CD14-positive monocyte (primary cell): ENCODE results near the gene CDK17. TPM values are rescaled to one million over a fixed set of nuclear protein-coding genes. Genes with fewer than 3 reads are reported as not detected.

ENCODE experiments used
- DNase-seq, 3 donors: peaks; one replicate each; pipeline ENCODE4 v3.0.0-alpha.2; 2011 to 2022
- H2AFZ ChIP-seq: 2 replicates; pipeline ENCODE4 v1.6.0; 2012; ENCODE audit warnings: mild to moderate bottlenecking, low read depth, low read length, inconsistent platforms; ENCODE audit not compliant: insufficient read depth, poor library complexity, severe bottlenecking
- H3K27ac ChIP-seq, 2 donors: 1 replicate in 1 of 2; 2 replicates in 1 of 2; pipeline ENCODE4 v1.5.1; 2012 to 2013; ENCODE audit warnings: low read length in 2 of 2, control low read depth in 1 of 2, inconsistent platforms in 1 of 2, low read depth in 1 of 2, mild to moderate bottlenecking in 1 of 2
- H3K27me3 ChIP-seq, 2 donors: one replicate each; pipeline versions ENCODE4 v1.6.0 to v1.6.1; 2011 to 2013; ENCODE audit warnings: low read length in 2 of 2; ENCODE audit not compliant: control insufficient read depth in 2 of 2, insufficient read depth in 2 of 2
- H3K36me3 ChIP-seq, 2 donors: replicated peaks in 1 of 2; 1 replicate in 1 of 2; 2 replicates in 1 of 2; pipeline versions ENCODE4 v1.5.1 to v1.6.1; 2012 to 2013; ENCODE audit warnings: low read length in 2 of 2, control low read depth in 1 of 2, inconsistent platforms in 1 of 2, mild to moderate bottlenecking in 1 of 2; ENCODE audit not compliant: insufficient read depth in 2 of 2, control insufficient read depth in 1 of 2
- H3K4me1 ChIP-seq, 2 donors: 1 replicate in 1 of 2; 2 replicates in 1 of 2; pipeline versions ENCODE4 v1.5.1 to v1.6.1; 2012 to 2013; ENCODE audit warnings: low read length in 2 of 2, control low read depth in 1 of 2, inconsistent platforms in 1 of 2, mild to moderate bottlenecking in 1 of 2, moderate library complexity in 1 of 2; ENCODE audit not compliant: insufficient read depth in 2 of 2, control insufficient read depth in 1 of 2
- H3K4me2 ChIP-seq: replicated peaks from 2 replicates; pipeline ENCODE3; 2012; ENCODE audit warnings: low read length, moderate library complexity, mild to moderate bottlenecking; ENCODE audit not compliant: poor library complexity, severe bottlenecking; ENCODE audit errors: extremely low read depth
- H3K4me3 ChIP-seq, 3 experiments: fragments of 200-600 bp in 1 of 3; sonication (generic) in 1 of 3; replicated peaks in 1 of 3; 1 replicate in 2 of 3; 2 replicates in 1 of 3; pipeline ENCODE4 v1.5.1; 2011 to 2013; ENCODE audit warnings: low read length in 3 of 3, mild to moderate bottlenecking in 3 of 3, control low read depth in 2 of 3, low read depth in 2 of 3, inconsistent platforms in 1 of 3, moderate library complexity in 1 of 3
- H3K79me2 ChIP-seq: 2 replicates; pipeline ENCODE4 v1.6.0; 2012; ENCODE audit warnings: mild to moderate bottlenecking, control low read depth, inconsistent platforms, low read length, moderate library complexity; ENCODE audit not compliant: insufficient read depth
- H3K9ac ChIP-seq: 2 replicates; pipeline ENCODE4 v1.6.0; 2017; ENCODE audit warnings: low read length, mild to moderate bottlenecking; ENCODE audit not compliant: insufficient read depth, poor library complexity, severe bottlenecking
- H3K9me3 ChIP-seq, 2 donors: replicated peaks in 1 of 2; 1 replicate in 1 of 2; 2 replicates in 1 of 2; pipeline versions ENCODE4 v1.5.1 to v1.6.1; 2012 to 2013; ENCODE audit warnings: low read length in 2 of 2, control low read depth in 1 of 2; ENCODE audit not compliant: control insufficient read depth in 1 of 2, insufficient read depth in 1 of 2
- H4K20me1 ChIP-seq: 2 replicates; pipeline ENCODE4 v1.6.0; 2012; ENCODE audit warnings: mild to moderate bottlenecking, low read length, control low read depth, moderate library complexity; ENCODE audit not compliant: insufficient read depth
- H3K27ac Mint-ChIP-seq, 7 donors: one replicate each; pipeline ENCODE4 v1.8.0; 2020; ENCODE audit warnings: mild to moderate bottlenecking in 7 of 7, mixed read lengths in 7 of 7, moderate library complexity in 6 of 7, inconsistent platforms in 2 of 7
- H3K27me3 Mint-ChIP-seq, 3 donors: one replicate each; pipeline ENCODE4 v1.8.0; 2021 to 2022; ENCODE audit warnings: low read depth in 3 of 3, mild to moderate bottlenecking in 3 of 3, mixed read lengths in 3 of 3, moderate library complexity in 3 of 3, inconsistent platforms in 1 of 3
- H3K36me3 Mint-ChIP-seq, 2 donors: one replicate each; pipeline ENCODE4 v1.8.0; 2020; ENCODE audit warnings: mixed read lengths in 2 of 2, inconsistent platforms in 1 of 2, mild to moderate bottlenecking in 1 of 2
- H3K4me1 Mint-ChIP-seq: one replicate; pipeline ENCODE4 v1.8.0; 2020; ENCODE audit warnings: mild to moderate bottlenecking, mixed read lengths
- H3K4me3 Mint-ChIP-seq, 2 donors: one replicate each; pipeline ENCODE4 v1.8.0; 2020; ENCODE audit warnings: mild to moderate bottlenecking in 2 of 2, mixed read lengths in 2 of 2, moderate library complexity in 1 of 2
- H3K9me3 Mint-ChIP-seq, 7 donors: one replicate each; pipeline ENCODE4 v1.8.0; 2020 to 2022; ENCODE audit warnings: mixed read lengths in 7 of 7, mild to moderate bottlenecking in 6 of 7, moderate library complexity in 6 of 7, inconsistent platforms in 2 of 7
- CTCF ChIP-seq: fragments of 200-600 bp; IDR thresholded peaks from one replicate; pipeline ENCODE4 v1.8.0; 2022; ENCODE audit warnings: antibody characterized with exemption, mild to moderate bottlenecking
- WGBS: methylation state at CpG from one replicate; pipeline ENCODE4 v1.1.5; 2013; ENCODE audit warnings: missing lambda C conversion rate; ENCODE audit not compliant: insufficient coverage; 5-methylcytosine and 5-hydroxymethylcytosine counted together
- intact Hi-C, 2 donors: fragments of 100-400 bp; cut with micrococcal nuclease; formaldehyde crosslinking; loops; one replicate each; pipeline versions ENCODE4 v1.15.0 to v1.15.1; 2023
- polyA plus RNA-seq, 3 donors: library from polyadenylated mRNA; depleted of rRNA in 1 of 3; unstranded in 2 of 3; stranded (reverse) in 1 of 3; fragments of 300-500 nt in 2 of 3; fragments of >200 nt in 1 of 3; fragmentation: Illumina TruSeq in 2 of 3; gene quantifications; 1 replicate in 2 of 3; 2 replicates in 1 of 3; pipeline ENCODE4 v1.2.3, GENCODE V29; 2012 to 2021

CDK17 gene
- polyA plus RNA-seq, 3 donors: 3.6 to 6.9 (median 6.4) TPM

GRCh38 chr12:96375841-96376604 is 24.2 kb downstream of the CDK17 start:
- H2AFZ ChIP-seq: no peak overlapping the region
- H3K36me3 ChIP-seq: no peaks in the 10 kb centered on the region
- no peaks in the 10 kb centered on the region for H3K27me3 ChIP-seq
- H3K4me1 ChIP-seq: no peaks in the 10 kb centered on the region
- H3K9ac ChIP-seq: no peak overlapping the region
- H3K4me2 ChIP-seq: no peak overlapping the region
- peaks cover 100% of the 10 kb centered on the region for H3K79me2 ChIP-seq
- no peak for DNase-seq
- no CpG with 5 or more reads among the region's 1 CpG for whole genome bisulfite sequencing
- Mint-ChIP-seq H3K27ac (no peak overlapping the region), H3K36me3 (peaks cover 2 to 5% of the 10 kb centered on the region in 2 donors), H3K4me1 (peaks cover 32% of the 10 kb centered on the region), H3K27me3 (peaks cover 0 to 1% (median 0%) of the 10 kb centered on the region in 3 donors), H3K9me3 (peaks cover 0 to 6% (median 0%) of the 10 kb centered on the region in 7 donors), H3K4me3 (no peak overlapping the region)
- TF ChIP-seq CTCF: no peak
- no peak overlapping the region for H3K27ac ChIP-seq
- intact Hi-C loops: no loop called here
- H3K9me3 ChIP-seq: no peaks in the 10 kb centered on the region
- peaks cover 99% of the 10 kb centered on the region for H4K20me1 ChIP-seq
- H3K4me3 ChIP-seq: no peak overlapping the region

- peaks cover 99% of the 10 kb centered on the region for H3K79me2 ChIP-seq
- no peak for TF ChIP-seq CTCF
- H4K20me1 ChIP-seq: peaks cover 99% of the 10 kb centered on the region
- H3K9ac ChIP-seq: no peak overlapping the region
- peaks cover 0 to under 1% (median 0%) of the 10 kb centered on the region in 3 donors for H3K27me3 Mint-ChIP-seq
- H3K9me3 ChIP-seq: no peaks in the 10 kb centered on the region
- intact Hi-C loops: no loop called here
- H3K27ac Mint-ChIP-seq: peak overlapping the region in 3 of 7 donors; percentile 26 to 66 (median 34)
- H3K4me2 ChIP-seq: no peak overlapping the region
- peaks cover 0 to 4% (median 0%) of the 10 kb centered on the region in 7 donors for H3K9me3 Mint-ChIP-seq
- no peaks in the 10 kb centered on the region for H3K27me3 ChIP-seq
- H3K27ac ChIP-seq: no peak overlapping the region
- no peak overlapping the region for H3K4me3 ChIP-seq
- DNase-seq: no peak
- peaks cover 28% of the 10 kb centered on the region for H3K4me1 Mint-ChIP-seq
- H2AFZ ChIP-seq: no peak overlapping the region
- H3K36me3 ChIP-seq: no peaks in the 10 kb centered on the region
- no peak overlapping the region for H3K4me3 Mint-ChIP-seq
- H3K4me1 ChIP-seq: no peaks in the 10 kb centered on the region
- peaks cover 2 to 5% of the 10 kb centered on the region in 2 donors for H3K36me3 Mint-ChIP-seq
These were observed 25.1 kb downstream of the CDK17 start for GRCh38 chr12:96375170-96375569.
